IMR-90 (cell line): ENCODE results near the gene CFAP73. TPM values are rescaled to one million over a fixed set of nuclear protein-coding genes. Genes with fewer than 3 reads are reported as not detected.

ENCODE experiments used
- ATAC-seq: fragments of 200-7000 bp; cut with Tn5 transposase; 2 replicates; pipeline ENCODE4 v1.9.1; 2020; ENCODE audit warnings: low read depth, mild to moderate bottlenecking, moderate library complexity
- BruUV-seq: library from RNA; stranded (reverse); fragments of 400-500 nt; replicated peaks from 2 replicates; lab custom pipeline; 2021; lab: Mats Ljungman, UMichigan
- CTCF ChIA-PET: fragments of 300-600 bp; formaldehyde crosslinking; extraction: SDS; loops from one replicate; lab custom pipeline; 2021; ENCODE audit warnings: antibody characterized with exemption; lab: Yijun Ruan, JAX
- POLR2A ChIA-PET: fragments of 300-600 bp; sonication (Branson Sonifier 250); formaldehyde crosslinking; loops from one replicate; lab custom pipeline; 2022; ENCODE audit warnings: antibody characterized with exemption; ENCODE audit not compliant: unreplicated experiment; lab: Charles Lee
- DNase-seq: peaks from one replicate; pipeline ENCODE4 v3.0.0; 2013
- H2AFZ ChIP-seq: replicated peaks from 2 replicates; pipeline ENCODE3; 2013; ENCODE audit warnings: low read length, mild to moderate bottlenecking; ENCODE audit not compliant: poor library complexity
- H2AK5ac ChIP-seq: 2 replicates; pipeline ENCODE4 v1.6.1; 2013; ENCODE audit warnings: low read depth, low read length, inconsistent platforms
- H2AK9ac ChIP-seq: replicated peaks from 2 replicates; pipeline ENCODE3; 2013; ENCODE audit warnings: mild to moderate bottlenecking, low read depth, low read length, moderate library complexity; ENCODE audit not compliant: poor library complexity
- H2BK120ac ChIP-seq: 2 replicates; pipeline ENCODE4 v1.6.1; 2013; ENCODE audit warnings: low read depth, low read length, inconsistent platforms
- H2BK15ac ChIP-seq: 3 replicates; pipeline ENCODE4 v1.6.1; 2013; ENCODE audit warnings: low read depth, low read length, inconsistent platforms
- H2BK20ac ChIP-seq: 2 replicates; pipeline ENCODE4 v1.6.1; 2013; ENCODE audit warnings: low read depth, mild to moderate bottlenecking, inconsistent platforms, low read length, moderate library complexity
- H2BK5ac ChIP-seq: 2 replicates; pipeline ENCODE4 v1.6.1; 2013; ENCODE audit warnings: mild to moderate bottlenecking, low read depth, low read length, inconsistent platforms; ENCODE audit not compliant: poor library complexity, severe bottlenecking
- H3K14ac ChIP-seq: replicated peaks from 2 replicates; pipeline ENCODE4 v1.6.1; 2013; ENCODE audit warnings: low read depth, low read length, inconsistent platforms
- H3K18ac ChIP-seq: 2 replicates; pipeline ENCODE4 v1.6.1; 2013; ENCODE audit warnings: low read depth, low read length, control low read depth
- H3K23ac ChIP-seq: 2 replicates; pipeline ENCODE4 v1.6.1; 2013; ENCODE audit warnings: low read depth, low read length, inconsistent platforms
- H3K27ac ChIP-seq: 2 replicates; pipeline ENCODE4 v1.5.1; 2013; ENCODE audit warnings: mild to moderate bottlenecking, control low read depth, low read length; ENCODE audit not compliant: insufficient read depth
- H3K27me3 ChIP-seq: 2 replicates; pipeline ENCODE4 v1.6.1; 2013; ENCODE audit warnings: low read length; ENCODE audit not compliant: control insufficient read depth, insufficient read depth
- H3K36me3 ChIP-seq: 2 replicates; pipeline ENCODE4 v1.6.1; 2013; ENCODE audit warnings: low read length, mixed read lengths; ENCODE audit not compliant: control insufficient read depth, insufficient read depth
- H3K4ac ChIP-seq: 2 replicates; pipeline ENCODE4 v1.6.1; 2013; ENCODE audit warnings: low read depth, low read length, inconsistent platforms
- H3K4me1 ChIP-seq: 2 replicates; pipeline ENCODE4 v1.6.1; 2013; ENCODE audit warnings: low read length, mixed read lengths; ENCODE audit not compliant: control insufficient read depth, insufficient read depth
- H3K4me2 ChIP-seq: 2 replicates; pipeline ENCODE4 v1.6.1; 2013; ENCODE audit warnings: low read depth, mild to moderate bottlenecking, control low read depth, low read length, moderate library complexity
- H3K4me3 ChIP-seq: 2 replicates; pipeline ENCODE4 v1.5.1; 2013; ENCODE audit warnings: low read depth, mild to moderate bottlenecking, control low read depth, low read length, moderate library complexity; ENCODE audit not compliant: insufficient read depth
- H3K56ac ChIP-seq: 2 replicates; pipeline ENCODE4 v1.6.1; 2013; ENCODE audit warnings: low read length, inconsistent platforms; ENCODE audit not compliant: insufficient read depth; ENCODE audit errors: extremely low read depth
- H3K79me1 ChIP-seq, 2 experiments: 2 replicates each; pipeline ENCODE4 v1.6.1; 2013; ENCODE audit warnings: low read length in 2 of 2, inconsistent platforms in 1 of 2, low read depth in 1 of 2
- H3K9ac ChIP-seq: 2 replicates; pipeline ENCODE4 v1.6.1; 2013; ENCODE audit warnings: low read depth, low read length, control low read depth
- H3K9me1 ChIP-seq: 2 replicates; pipeline ENCODE4 v1.6.1; 2013; ENCODE audit warnings: low read length, inconsistent platforms; ENCODE audit not compliant: insufficient read depth
- H3K9me3 ChIP-seq: 2 replicates; pipeline ENCODE4 v1.6.1; 2013; ENCODE audit warnings: low read length; ENCODE audit not compliant: control insufficient read depth, insufficient read depth
- H4K20me1 ChIP-seq: 2 replicates; pipeline ENCODE4 v1.6.1; 2013; ENCODE audit warnings: low read length, inconsistent platforms; ENCODE audit not compliant: insufficient read depth
- H4K5ac ChIP-seq: 2 replicates; pipeline ENCODE4 v1.6.1; 2013; ENCODE audit warnings: mild to moderate bottlenecking, low read depth, low read length, control low read depth
- H4K8ac ChIP-seq, 2 experiments: 2 replicates each; pipeline ENCODE4 v1.6.1; 2013; ENCODE audit warnings: low read depth in 2 of 2, low read length in 2 of 2, control low read depth in 1 of 2, inconsistent platforms in 1 of 2
- H4K91ac ChIP-seq: 2 replicates; pipeline ENCODE4 v1.6.1; 2013; ENCODE audit warnings: low read depth, low read length, inconsistent platforms; ENCODE audit not compliant: insufficient read depth
- MAFK ChIP-seq: IDR thresholded peaks from 2 replicates; pipeline ENCODE4 v1.6.1; 2012; ENCODE audit warnings: low read depth, low read length, improper control_type of control experiment
- MXI1 ChIP-seq: IDR thresholded peaks from 2 replicates; pipeline ENCODE4 v1.6.1; 2012; ENCODE audit warnings: low read depth, mild to moderate bottlenecking, low read length, moderate library complexity, borderline replicate concordance
- NFE2L2 ChIP-seq: fragments of 150-350 bp; IDR thresholded peaks from 2 replicates; pipeline ENCODE4 v1.6.1; 2016; ENCODE audit warnings: low read depth, mild to moderate bottlenecking, low read length
- WGBS, 2 experiments: methylation state at CpG; one replicate each; pipeline versions ENCODE4 v1.1.5 to v1.1.7; 2013; ENCODE audit warnings: missing lambda C conversion rate in 2 of 2; ENCODE audit not compliant: insufficient read length in 1 of 2; ENCODE audit errors: extremely low coverage in 2 of 2; 5-methylcytosine and 5-hydroxymethylcytosine counted together
- dilution Hi-C: fragments of 300-500 bp; cut with HindIII; formaldehyde crosslinking; loops from one replicate; pipeline ENCODE4 v1.14.3; 2018; ENCODE audit warnings: low sequenced_read_pairs; ENCODE audit not compliant: unreplicated experiment
- in situ Hi-C: fragments of 300-500 bp; cut with MboI; formaldehyde crosslinking; loops from 3 replicates; pipeline ENCODE4 v1.14.3; 2019; ENCODE audit warnings: low sequenced_read_pairs, inconsistent platforms, mixed read lengths
- intact Hi-C: fragments of 100-400 bp; cut with micrococcal nuclease; formaldehyde crosslinking; loops from 2 replicates; pipeline ENCODE4 v1.10.0; 2022
- polyA plus RNA-seq, 3 experiments: library from polyadenylated mRNA; depleted of rRNA; stranded (reverse); fragments of >200 nt; gene quantifications; 2 replicates each; pipeline ENCODE4 v1.2.3, GENCODE V29; 2012; ENCODE audit warnings: low replicate concordance in 1 of 3
- total RNA-seq: library from RNA; depleted of rRNA; stranded (reverse); fragments of >200 nt; gene quantifications from 2 replicates; pipeline ENCODE4 v1.2.3, GENCODE V29; 2012

Gene CFAP73
- total and polyA plus RNA-seq, 2 of the 4 experiments (the other 2 are of a cell fraction) = not detected

DNA sequence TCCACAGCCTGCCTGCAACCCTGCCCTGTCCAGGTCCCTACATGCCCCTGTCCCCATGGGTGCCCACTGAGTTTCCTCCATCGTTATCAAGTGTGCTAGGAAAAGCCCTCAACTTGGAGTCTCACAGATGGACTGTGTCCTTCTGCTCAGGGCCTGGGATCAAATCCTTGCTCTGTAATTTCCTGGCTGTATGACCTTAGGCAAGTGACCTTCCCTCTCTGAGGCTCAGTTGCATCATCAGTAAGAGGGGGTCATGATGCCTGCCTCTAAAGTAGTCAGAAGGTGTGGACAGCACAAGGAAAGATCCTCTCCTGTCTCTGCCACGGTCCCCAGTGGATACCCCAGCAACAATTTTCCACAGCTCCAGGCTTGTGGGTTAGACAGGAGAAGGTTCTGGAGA, 36.1 kb upstream of the CFAP73 start:
- Histone ChIP-seq H4K8ac (no peak overlapping the region), H3K9me1 (no peaks in the 10 kb centered on the region), H3K4me1 (no peaks in the 10 kb centered on the region), H3K14ac (no peak overlapping the region), H3K18ac (no peak overlapping the region), H4K91ac (no peak overlapping the region), H2BK120ac (no peak overlapping the region), H3K9ac (no peak overlapping the region), H3K56ac (no peak overlapping the region), H2BK5ac (no peak overlapping the region), H3K4ac (no peak overlapping the region), H3K27me3 (peaks cover 4% of the 10 kb centered on the region; the same call in 1 of the 2 replicates), H4K20me1 (no peaks in the 10 kb centered on the region), H2AK5ac (no peak overlapping the region), H3K4me3 (no peak overlapping the region), H3K23ac (no peak overlapping the region), H3K36me3 (no peaks in the 10 kb centered on the region), H2AFZ (no peak overlapping the region), H2AK9ac (no peak overlapping the region), H3K79me1 (no peaks in the 10 kb centered on the region), H2BK20ac (no peak overlapping the region), H3K4me2 (no peak overlapping the region), H3K9me3 (no peaks in the 10 kb centered on the region), H4K5ac (no peak overlapping the region), H2BK15ac (no peak overlapping the region), H3K27ac (no peak overlapping the region)
- POLR2A ChIA-PET = no interaction called here
- 50% methylated on average over 1 of the region's 2 CpGs; no CpG with 5 or more reads in 1 of the 2 experiments for WGBS, 2 experiments
- no peak for ATAC-seq
- dilution Hi-C loops = no loop called here
- CTCF ChIA-PET = no interaction called here
- BruUV-seq = no TSS peak
- intact Hi-C loops = no loop called here
- no peak for DNase-seq
- TF ChIP-seq MXI1 (no peak), NFE2L2 (no peak), MAFK (no peak)
- in situ Hi-C loops = no loop called here
